MM.1S (cell line): ENCODE results near the gene OR6K3.

Experiments
- DNase-seq: peaks from one replicate; pipeline ENCODE4 v3.0.0-alpha.2; 2015
- H2AFZ ChIP-seq: fragments of 300-600 bp; sonication (generic); 2 replicates; pipeline ENCODE4 v1.6.0; 2016; ENCODE audit warnings: antibody characterized with exemption, low read length
- H3F3A ChIP-seq: fragments of 300-600 bp; sonication (generic); 2 replicates; pipeline ENCODE4 v1.6.1; 2016; ENCODE audit warnings: mild to moderate bottlenecking, antibody characterized with exemption, low read length, moderate library complexity, mixed read lengths; ENCODE audit not compliant: insufficient read depth
- H3K27ac ChIP-seq: fragments of 300-600 bp; sonication (generic); 2 replicates; pipeline ENCODE4 v1.5.1; 2016; ENCODE audit warnings: mild to moderate bottlenecking, low read length
- H3K27me3 ChIP-seq: fragments of 300-600 bp; sonication (generic); replicated peaks from 2 replicates; pipeline ENCODE4 v1.6.0; 2016; ENCODE audit warnings: low read length; ENCODE audit not compliant: insufficient read depth
- H3K36me3 ChIP-seq: fragments of 300-600 bp; sonication (generic); replicated peaks from 2 replicates; pipeline ENCODE4 v1.6.1; 2016; ENCODE audit warnings: mild to moderate bottlenecking, low read length, mixed read lengths; ENCODE audit not compliant: insufficient read depth
- H3K4me1 ChIP-seq: fragments of 300-600 bp; sonication (generic); 2 replicates; pipeline ENCODE4 v1.6.1; 2016; ENCODE audit warnings: low read length, mixed read lengths
- H3K4me2 ChIP-seq: fragments of 300-600 bp; sonication (generic); 2 replicates; pipeline ENCODE4 v1.6.0; 2016; ENCODE audit warnings: low read depth, low read length
- H3K4me3 ChIP-seq: fragments of 300-600 bp; sonication (generic); 2 replicates; pipeline ENCODE4 v1.5.1; 2016; ENCODE audit warnings: low read length, mixed read lengths
- H3K79me2 ChIP-seq: fragments of 300-600 bp; sonication (generic); 2 replicates; pipeline ENCODE4 v1.6.1; 2016; ENCODE audit warnings: mixed run types, low read length, mixed read lengths
- H3K9ac ChIP-seq: fragments of 300-600 bp; sonication (generic); 2 replicates; pipeline ENCODE4 v1.6.1; 2016; ENCODE audit warnings: low read length, mixed read lengths
- H3K9me2 ChIP-seq: fragments of 300-600 bp; sonication (generic); replicated peaks from 2 replicates; pipeline ENCODE4 v1.6.1; 2016; ENCODE audit warnings: mild to moderate bottlenecking, low read length, mixed read lengths; ENCODE audit not compliant: insufficient read depth
- H3K9me3 ChIP-seq: fragments of 300-600 bp; sonication (generic); replicated peaks from 2 replicates; pipeline ENCODE4 v1.6.1; 2016; ENCODE audit warnings: mild to moderate bottlenecking, low read length, mixed read lengths; ENCODE audit not compliant: insufficient read depth
- H4K20me1 ChIP-seq: fragments of 300-600 bp; sonication (generic); 2 replicates; pipeline ENCODE4 v1.6.1; 2016; ENCODE audit warnings: mild to moderate bottlenecking, low read length, moderate library complexity, mixed read lengths; ENCODE audit not compliant: insufficient read depth
- CTCF ChIP-seq: fragments of 300-600 bp; sonication (generic); IDR thresholded peaks from 2 replicates; pipeline ENCODE4 v1.5.1; 2016; ENCODE audit warnings: antibody characterized with exemption, low read length, mixed read lengths
- EZH2 ChIP-seq: fragments of 300-600 bp; sonication (generic); optimal IDR thresholded peaks from 2 replicates; pipeline ENCODE3; 2017; ENCODE audit warnings: low read depth, mild to moderate bottlenecking, antibody characterized with exemption, low read length, mixed read lengths
- EZH2phosphoT487 ChIP-seq: fragments of 300-600 bp; sonication (generic); IDR thresholded peaks from 2 replicates; pipeline ENCODE4 v1.6.1; 2018; ENCODE audit warnings: antibody characterized with exemption, low read length

The OR6K3 gene

DNA sequence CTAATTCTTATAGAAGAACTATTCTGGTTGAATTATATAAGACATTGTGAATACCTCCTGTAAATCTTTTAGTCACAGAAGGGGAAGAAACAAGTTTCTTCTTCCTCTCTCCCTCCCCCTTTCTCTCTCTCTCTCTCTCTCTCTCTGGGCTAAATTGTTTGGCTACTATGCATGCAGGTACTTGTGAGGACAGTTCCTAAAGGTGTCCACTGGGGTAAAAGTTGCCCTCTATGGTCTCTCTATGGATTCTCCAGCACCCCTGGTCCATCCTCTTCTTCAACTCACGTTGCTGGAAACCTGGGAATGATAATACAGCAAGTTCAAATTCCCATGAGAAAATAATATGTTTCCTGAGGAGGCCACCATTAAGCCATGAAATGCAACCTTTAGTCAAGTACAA, 5.8 kb downstream of the OR6K3 start:
- H3K27ac ChIP-seq: no peak overlapping the region
- TF ChIP-seq EZH2 (no peak), CTCF (no peak), EZH2phosphoT487 (no peak)
- H3K9me3 ChIP-seq: no peaks in the 10 kb centered on the region
- no peak overlapping the region for H3K9ac ChIP-seq
- no peak overlapping the region for H3K4me3 ChIP-seq
- H3K27me3 ChIP-seq: no peaks in the 10 kb centered on the region
- no peak overlapping the region for H2AFZ ChIP-seq
- no peaks in the 10 kb centered on the region for H3F3A ChIP-seq
- H3K36me3 ChIP-seq: no peaks in the 10 kb centered on the region
- H3K9me2 ChIP-seq: no peaks in the 10 kb centered on the region
- H3K4me2 ChIP-seq: no peak overlapping the region
- H4K20me1 ChIP-seq: no peaks in the 10 kb centered on the region
- H3K79me2 ChIP-seq: no peaks in the 10 kb centered on the region
- no peaks in the 10 kb centered on the region for H3K4me1 ChIP-seq
- DNase-seq: no peak

- Histone ChIP-seq H3K27ac (no peak overlapping the region), H3K79me2 (no peaks in the 10 kb centered on the region), H3K36me3 (no peaks in the 10 kb centered on the region), H3K9me3 (no peaks in the 10 kb centered on the region), H2AFZ (no peak overlapping the region), H3F3A (no peaks in the 10 kb centered on the region), H3K4me1 (no peaks in the 10 kb centered on the region), H3K27me3 (no peaks in the 10 kb centered on the region), H3K4me3 (no peak overlapping the region), H4K20me1 (no peaks in the 10 kb centered on the region), H3K4me2 (no peak overlapping the region), H3K9ac (no peak overlapping the region), H3K9me2 (no peaks in the 10 kb centered on the region)
- TF ChIP-seq EZH2 (no peak), CTCF (no peak), EZH2phosphoT487 (no peak)
- DNase-seq: no peak
Observed at GRCh38 chr1:158711098-158711497, 9.4 kb downstream of the OR6K3 start.

DNA sequence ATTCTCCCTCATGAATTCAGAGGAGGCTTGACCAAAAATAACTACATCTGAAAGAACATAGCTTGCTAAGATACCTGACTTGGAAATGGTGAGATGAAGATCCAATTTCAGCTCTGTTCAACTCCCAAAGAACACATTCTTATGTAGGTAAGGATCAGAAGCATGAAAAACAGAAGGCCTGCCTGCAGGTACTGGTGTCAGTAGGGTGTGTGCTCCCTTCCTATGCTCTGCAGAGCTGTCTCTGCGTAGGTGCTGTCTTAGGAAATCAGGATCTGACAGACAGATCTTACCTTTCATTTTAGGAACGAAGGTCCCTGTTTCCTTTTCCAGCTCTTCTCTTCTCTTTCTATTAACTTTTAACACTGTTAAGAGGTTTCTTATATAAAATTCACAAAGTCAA, 14.4 kb downstream of the OR6K3 start:
- Histone ChIP-seq H3K9me2 (no peaks in the 10 kb centered on the region), H3K27me3 (no peaks in the 10 kb centered on the region), H3K36me3 (no peaks in the 10 kb centered on the region), H3K9me3 (no peaks in the 10 kb centered on the region), H4K20me1 (no peaks in the 10 kb centered on the region), H3K9ac (no peak overlapping the region), H3F3A (no peaks in the 10 kb centered on the region), H3K4me3 (no peak overlapping the region), H3K4me2 (no peak overlapping the region), H3K79me2 (no peaks in the 10 kb centered on the region), H3K27ac (no peak overlapping the region), H3K4me1 (no peaks in the 10 kb centered on the region), H2AFZ (no peak overlapping the region)
- DNase-seq: no peak
- TF ChIP-seq EZH2: no peak
- no peak for TF ChIP-seq EZH2phosphoT487
- TF ChIP-seq CTCF: no peak
